Endothelial cell (in vitro differentiated cells): ENCODE data around the gene MYBPC3. TPM values are rescaled to one million over a fixed set of nuclear protein-coding genes. Genes with fewer than 3 reads are reported as not detected.
"Not testable (repeated sequence)": the region's sequence is repeated elsewhere in the genome, so short reads cannot be mapped to it uniquely, and the experiment has no call there.

ENCODE experiments used
- DNase-seq: peaks from one replicate; pipeline ENCODE4 v3.0.0; 2021; ENCODE audit warnings: low spot score
- H3K27ac Mint-ChIP-seq: one replicate; pipeline ENCODE4 v1.8.0; 2021; ENCODE audit warnings: mixed read lengths, inconsistent platforms; ENCODE audit not compliant: unreplicated experiment
- H3K27me3 Mint-ChIP-seq: one replicate; pipeline ENCODE4 v1.8.0; 2021; ENCODE audit warnings: mild to moderate bottlenecking, moderate library complexity, mixed read lengths, inconsistent platforms; ENCODE audit not compliant: unreplicated experiment
- H3K36me3 Mint-ChIP-seq: one replicate; pipeline ENCODE4 v1.8.0; 2021; ENCODE audit warnings: mild to moderate bottlenecking, low read depth, mixed read lengths, inconsistent platforms; ENCODE audit not compliant: unreplicated experiment
- H3K4me1 Mint-ChIP-seq: one replicate; pipeline ENCODE4 v1.8.0; 2021; ENCODE audit warnings: mild to moderate bottlenecking, mixed read lengths, inconsistent platforms; ENCODE audit not compliant: unreplicated experiment
- H3K4me3 Mint-ChIP-seq: one replicate; pipeline ENCODE4 v1.8.0; 2021; ENCODE audit warnings: mild to moderate bottlenecking, mixed read lengths, inconsistent platforms; ENCODE audit not compliant: unreplicated experiment
- H3K9me3 Mint-ChIP-seq: one replicate; pipeline ENCODE4 v1.8.0; 2021; ENCODE audit warnings: mixed read lengths, inconsistent platforms; ENCODE audit not compliant: unreplicated experiment
- CTCF ChIP-seq: fragments of 200-600 bp; sonication (generic); IDR thresholded peaks from one replicate; pipeline ENCODE4 v1.5.0; 2021; ENCODE audit warnings: antibody characterized with exemption; ENCODE audit not compliant: unreplicated experiment
- total RNA-seq: library from RNA; stranded (reverse); fragmentation: NEBNext Ultra II Directional; extraction: Animal tissue kit (Norgen Biotek cat#: 25700); gene quantifications from one replicate; pipeline ENCODE4 v1.2.1, GENCODE V29; 2021; ENCODE audit not compliant: unreplicated experiment

Gene MYBPC3
- total RNA-seq, 1 donor from 2014 or later = not detected

GRCh38 chr11:47340010-47340409 is 12.5 kb downstream of the MYBPC3 start:
- Mint-ChIP-seq H3K36me3 (no peaks in the 10 kb centered on the region), H3K27me3 (peaks cover 21% of the 10 kb centered on the region), H3K4me3 (no peak overlapping the region), H3K4me1 (no peaks in the 10 kb centered on the region), H3K9me3 (no peaks in the 10 kb centered on the region), H3K27ac (no peak overlapping the region)
- no peak for TF ChIP-seq CTCF
- DNase-seq = no peak

GRCh38 chr11:47338396-47339241 is 13.9 kb downstream of the MYBPC3 start:
- no peak for TF ChIP-seq CTCF
- H3K4me3 Mint-ChIP-seq = no peak overlapping the region
- H3K36me3 Mint-ChIP-seq = no peaks in the 10 kb centered on the region
- H3K27me3 Mint-ChIP-seq = peaks cover 19% of the 10 kb centered on the region
- DNase-seq = no peak
- no peaks in the 10 kb centered on the region for H3K4me1 Mint-ChIP-seq
- no peak overlapping the region for H3K27ac Mint-ChIP-seq
- no peaks in the 10 kb centered on the region for H3K9me3 Mint-ChIP-seq

GRCh38 chr11:47337229-47337924 is 15.1 kb downstream of the MYBPC3 start:
- no peak for TF ChIP-seq CTCF
- Mint-ChIP-seq H3K4me3 (no peak overlapping the region), H3K36me3 (no peaks in the 10 kb centered on the region), H3K27me3 (peaks cover 19% of the 10 kb centered on the region), H3K9me3 (no peaks in the 10 kb centered on the region), H3K4me1 (no peaks in the 10 kb centered on the region), H3K27ac (no peak overlapping the region)
- no peak for DNase-seq

- no peak for DNase-seq
- Mint-ChIP-seq H3K27me3 (peaks cover 14% of the 10 kb centered on the region), H3K9me3 (no peaks in the 10 kb centered on the region), H3K27ac (peak overlapping the region; percentile 27), H3K36me3 (no peaks in the 10 kb centered on the region), H3K4me1 (no peaks in the 10 kb centered on the region), H3K4me3 (no peak overlapping the region)
- TF ChIP-seq CTCF = no peak
Measured at GRCh38 chr11:47336595-47336994, 15.9 kb downstream of the MYBPC3 start.

- no peak for TF ChIP-seq CTCF
- DNase-seq = no peak
- H3K4me1 Mint-ChIP-seq = no peaks in the 10 kb centered on the region
- H3K9me3 Mint-ChIP-seq = no peaks in the 10 kb centered on the region
- H3K36me3 Mint-ChIP-seq = no peaks in the 10 kb centered on the region
- peaks cover 13% of the 10 kb centered on the region for H3K27me3 Mint-ChIP-seq
- no peak overlapping the region for H3K4me3 Mint-ChIP-seq
- H3K27ac Mint-ChIP-seq = no peak overlapping the region
Measured at GRCh38 chr11:47335733-47336132, 16.8 kb downstream of the MYBPC3 start.

GRCh38 chr11:47334699-47335411 is 17.6 kb downstream of the MYBPC3 start:
- not testable (repeated sequence) for H3K9me3 Mint-ChIP-seq, H3K27ac Mint-ChIP-seq, H3K27me3 Mint-ChIP-seq, H3K36me3 Mint-ChIP-seq, H3K4me3 Mint-ChIP-seq, DNase-seq, H3K4me1 Mint-ChIP-seq
